ENCODE data around the gene COG5. TPM values are rescaled to one million over a fixed set of nuclear protein-coding genes. Genes with fewer than 3 reads are reported as not detected.
"Not testable (repeated sequence)": the region's sequence is repeated elsewhere in the genome, so short reads cannot be mapped to it uniquely, and the experiment has no call there.

Gene COG5
- total RNA-seq, 1 donor from 2014 or later = 63.4 TPM

DNA sequence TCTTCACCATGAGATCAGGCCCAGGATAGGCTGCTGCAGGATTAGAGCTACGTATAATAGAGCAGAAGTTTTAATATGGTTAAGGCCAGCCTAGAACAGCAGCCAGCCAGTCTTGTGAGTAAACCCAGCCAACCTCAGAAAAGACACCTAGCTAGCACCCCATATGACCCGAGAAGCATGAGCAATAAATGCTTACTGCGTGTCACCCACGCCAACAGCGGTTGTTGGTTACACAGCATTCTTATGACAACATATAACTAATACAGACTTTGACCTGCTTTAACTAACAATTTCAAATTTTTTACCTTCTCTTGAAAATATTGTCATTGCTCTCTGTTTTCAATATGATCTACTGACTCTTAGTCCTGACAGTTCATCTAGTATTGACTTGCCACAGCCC lies 289.2 kb downstream of the COG5 start:
- no peak for DNase-seq (ENCODE audit: low spot score)

DNA sequence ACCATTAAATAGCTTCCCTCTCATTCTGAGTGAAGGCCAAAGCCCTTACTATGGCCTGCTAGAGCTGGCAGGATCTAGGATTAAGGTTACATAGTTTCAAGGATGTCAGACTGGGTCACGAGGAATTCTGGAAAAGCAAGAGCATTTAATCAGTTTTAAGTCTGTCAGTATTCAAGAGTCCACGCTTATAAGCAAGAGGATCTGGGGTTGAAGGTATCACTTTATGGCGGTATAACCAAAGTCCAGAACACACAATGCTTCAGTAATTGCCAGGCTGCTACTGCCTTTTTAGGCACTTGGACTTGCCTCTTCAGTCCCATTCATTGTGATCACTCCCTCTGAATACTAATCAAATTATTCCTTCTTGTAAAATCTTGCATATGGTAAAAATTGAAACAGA lies 293.9 kb downstream of the COG5 start:
- no peak for DNase-seq (ENCODE audit: low spot score)

GRCh38 chr7:107268594-107268993 lies 295.1 kb downstream of the COG5 start:
- no peak for DNase-seq (ENCODE audit: low spot score)

DNA sequence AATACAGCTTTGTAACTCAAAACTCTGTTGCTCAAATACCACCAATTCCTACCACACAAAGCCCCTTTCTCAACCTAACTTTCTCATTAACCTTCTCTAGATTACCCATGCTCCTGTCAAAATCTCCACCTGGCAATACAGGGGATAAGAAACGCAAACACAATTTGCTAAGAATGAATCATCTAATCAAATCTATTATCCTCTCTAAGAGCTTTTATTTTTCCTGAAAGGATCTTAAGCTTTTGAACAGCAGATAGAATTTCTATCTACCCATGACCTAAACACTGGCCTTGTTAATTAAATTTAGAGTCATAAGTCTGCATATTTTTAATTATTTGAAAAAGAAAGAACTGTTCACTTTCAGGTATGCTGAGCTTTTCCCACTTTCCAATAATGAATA lies 296.6 kb downstream of the COG5 start:
- no peak for DNase-seq (ENCODE audit: low spot score)

DNA sequence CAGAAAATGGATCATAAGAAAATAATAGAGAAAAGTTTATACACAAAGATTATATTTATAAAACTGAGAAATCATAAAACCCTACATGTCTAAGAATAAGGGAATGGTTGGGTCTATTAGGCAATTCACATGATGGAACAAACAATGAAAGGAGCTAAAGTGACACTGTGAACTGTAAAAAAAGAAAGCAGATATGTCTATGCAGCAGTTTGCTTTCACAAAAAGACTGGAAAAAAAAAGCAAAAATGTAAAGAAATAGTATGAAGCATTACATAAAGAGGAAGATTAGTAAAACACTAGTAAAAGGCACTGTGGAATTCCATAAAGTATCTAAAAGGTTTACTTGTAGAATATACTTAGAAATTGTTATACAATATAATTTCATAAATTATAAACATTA lies 299.0 kb downstream of the COG5 start:
- DNase-seq (ENCODE audit: low spot score) = no peak

DNA sequence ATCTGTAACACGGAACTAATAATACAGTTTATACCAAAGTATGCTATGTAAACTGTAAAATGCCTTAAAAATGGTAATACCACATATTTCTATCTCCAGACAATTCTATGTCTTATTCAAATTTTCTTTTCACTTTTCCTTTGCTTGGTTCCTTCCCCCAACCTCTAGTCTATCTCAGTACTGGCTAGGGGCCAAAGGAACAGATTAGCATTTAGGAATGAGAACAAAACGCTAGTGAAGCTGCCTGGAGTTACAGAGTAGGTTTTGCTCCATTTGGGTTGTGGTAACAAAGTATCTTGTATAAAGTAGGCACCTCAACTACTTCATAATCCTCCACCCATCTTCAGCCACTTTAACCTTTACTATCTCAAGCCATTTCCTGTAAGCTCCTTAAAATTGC lies 300.9 kb downstream of the COG5 start:
- no peak for DNase-seq (ENCODE audit: low spot score)

GRCh38 chr7:107258737-107259136 lies 305.0 kb downstream of the COG5 start:
- DNase-seq (ENCODE audit: low spot score) = no peak

- no peak for DNase-seq (ENCODE audit: low spot score)
Measured at GRCh38 chr7:107255602-107256001, 308.1 kb downstream of the COG5 start.

GRCh38 chr7:107254398-107254985 lies 309.2 kb downstream of the COG5 start:
- DNase-seq (ENCODE audit: low spot score) = no peak

GRCh38 chr7:107253599-107253998 lies 310.1 kb downstream of the COG5 start:
- no peak for DNase-seq (ENCODE audit: low spot score)

GRCh38 chr7:107251963-107252362 lies 311.8 kb downstream of the COG5 start:
- DNase-seq (ENCODE audit: low spot score) = no peak

- DNase-seq (ENCODE audit: low spot score) = no peak
Measured at GRCh38 chr7:107248551-107249316, 315.0 kb downstream of the COG5 start.

DNA sequence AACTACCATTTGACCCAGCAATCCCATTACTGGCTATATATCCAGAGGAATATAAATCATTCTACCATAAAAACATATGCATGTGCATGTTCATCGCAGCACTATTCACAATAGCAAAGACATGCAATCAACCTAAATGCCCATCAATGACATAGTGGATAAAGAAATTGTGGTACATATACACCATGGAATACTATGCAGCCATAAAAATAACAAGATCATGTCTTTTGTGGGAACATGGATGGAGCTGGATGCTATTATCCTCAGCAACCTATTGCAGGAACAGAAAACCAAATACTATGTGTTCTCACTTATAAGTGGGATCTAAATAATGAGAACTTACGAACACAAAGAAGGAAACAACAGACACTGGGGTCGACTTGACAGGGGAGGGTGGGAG lies 316.9 kb downstream of the COG5 start:
- not testable (repeated sequence) for DNase-seq (ENCODE audit: low spot score)

DNA sequence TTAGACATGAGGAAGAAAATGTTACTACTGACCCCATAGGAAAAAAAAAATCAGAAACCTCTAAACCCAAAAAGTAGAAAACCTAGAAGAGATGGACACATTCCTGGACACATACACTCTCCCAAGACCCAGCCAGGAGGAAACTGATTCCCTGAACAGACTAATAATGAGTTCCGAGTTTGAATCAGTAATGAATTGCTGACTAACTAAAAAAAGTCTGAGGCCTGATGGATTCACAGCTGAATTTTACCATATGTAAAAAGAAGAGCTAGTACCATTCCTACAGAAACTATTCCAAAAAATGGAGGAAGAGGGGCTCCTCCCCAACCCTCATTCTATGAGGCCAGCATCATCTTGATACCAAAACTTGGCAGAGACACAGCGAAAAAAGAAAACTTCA lies 319.1 kb downstream of the COG5 start:
- no peak for DNase-seq (ENCODE audit: low spot score)

- DNase-seq (ENCODE audit: low spot score) = no peak
Measured at GRCh38 chr7:107242267-107242666, 321.5 kb downstream of the COG5 start.

- no peak for DNase-seq (ENCODE audit: low spot score)
Measured at GRCh38 chr7:107237451-107237850, 326.3 kb downstream of the COG5 start.

GRCh38 chr7:107236862-107237261 lies 326.9 kb downstream of the COG5 start:
- DNase-seq (ENCODE audit: low spot score) = no peak

- DNase-seq (ENCODE audit: low spot score) = no peak
Measured at GRCh38 chr7:107234436-107234835, 329.3 kb downstream of the COG5 start.

- no peak for DNase-seq (ENCODE audit: low spot score)
Measured at GRCh38 chr7:107233981-107234380, 329.7 kb downstream of the COG5 start.

DNA sequence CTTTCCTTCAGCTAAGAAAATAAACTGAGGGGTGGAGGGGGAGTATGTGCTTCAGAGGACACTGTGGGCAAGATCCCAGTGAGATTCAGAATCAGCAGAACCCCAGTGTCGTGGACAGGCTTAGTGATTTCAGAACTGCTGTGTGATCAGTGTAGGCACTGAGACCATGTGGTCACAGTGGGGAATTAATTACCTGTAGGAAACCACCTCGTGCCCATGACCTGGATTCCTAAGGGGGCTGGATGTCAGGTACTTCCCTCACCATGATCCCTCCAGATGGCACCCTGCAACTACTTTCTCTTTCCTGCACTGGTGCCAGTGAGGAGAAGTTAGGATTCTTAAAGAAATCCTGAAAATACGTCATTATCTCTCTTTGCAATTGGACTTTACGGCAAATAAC lies 330.5 kb downstream of the COG5 start:
- no peak for DNase-seq (ENCODE audit: low spot score)

DNA sequence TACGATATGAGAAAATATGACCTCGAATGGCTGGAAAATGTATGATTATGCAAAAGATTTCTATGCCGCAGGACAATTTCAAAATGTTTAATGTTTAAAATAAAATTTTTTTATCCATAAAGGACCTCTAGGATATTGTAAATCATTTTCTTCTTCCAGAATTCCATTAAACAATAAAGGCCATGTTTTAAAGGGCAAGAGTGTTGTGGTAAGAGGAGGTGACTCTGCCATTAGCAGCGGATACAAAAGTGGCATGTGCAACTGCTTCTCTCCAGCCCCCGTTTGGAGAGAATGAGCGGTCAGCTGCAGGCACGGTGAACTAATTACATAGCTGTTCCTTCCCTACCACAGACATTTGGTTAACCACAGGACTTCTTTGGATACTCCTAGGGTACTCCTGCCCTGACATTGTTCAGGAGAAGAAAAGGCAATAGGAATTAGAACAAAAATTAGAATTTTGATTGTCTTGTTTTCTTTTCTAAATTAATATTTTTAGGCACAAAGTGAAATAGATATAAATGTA lies 331.1 kb downstream of the COG5 start:
- DNase-seq (ENCODE audit: low spot score) = no peak

- no peak for DNase-seq (ENCODE audit: low spot score)
Measured at GRCh38 chr7:107230334-107230733, 333.4 kb downstream of the COG5 start.

GRCh38 chr7:107228291-107228690 lies 335.4 kb downstream of the COG5 start:
- DNase-seq (ENCODE audit: low spot score) = no peak

All from ureter (tissue), 1 donor.